ENCODE data around the gene NFASC.
A peak's percentile ranks its signal among the peaks of the same experiment; 100 is the strongest.

NFASC gene

DNA sequence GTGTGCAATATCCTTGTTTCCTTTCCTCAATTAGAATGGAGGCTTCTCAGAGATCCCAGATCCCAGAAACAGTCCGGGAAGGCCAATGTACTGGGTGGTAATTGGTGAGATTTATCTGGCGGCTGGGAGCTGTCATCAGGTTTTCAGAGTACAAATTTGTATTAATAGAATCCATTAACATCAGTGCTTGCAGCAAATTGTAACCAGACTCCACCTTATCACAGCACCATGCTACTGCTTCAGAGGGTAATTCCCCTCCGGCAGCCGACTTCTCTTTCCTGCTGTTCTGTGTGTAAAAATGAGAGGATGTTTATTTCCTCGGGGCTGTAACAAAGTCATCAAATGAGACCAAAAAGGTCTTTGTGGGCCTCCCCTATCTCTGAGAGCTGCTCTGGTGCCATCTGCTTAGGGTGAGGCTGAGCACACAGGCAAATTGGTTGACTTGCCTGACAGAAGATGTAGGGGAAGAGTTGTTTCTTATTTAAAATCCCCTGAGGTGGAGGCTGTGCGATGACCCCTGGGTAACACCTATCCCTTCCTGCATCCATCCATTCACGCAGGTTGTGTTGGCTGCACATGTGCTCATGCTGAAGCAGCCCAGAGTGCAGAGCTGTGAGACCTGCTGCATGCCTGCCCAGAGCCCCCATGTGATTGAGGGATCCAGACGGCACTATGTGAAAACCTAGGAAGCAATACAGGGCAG lies 19.2 kb downstream of the NFASC start:
- DNase-seq (ENCODE audit: low read depth) = no peak

DNA sequence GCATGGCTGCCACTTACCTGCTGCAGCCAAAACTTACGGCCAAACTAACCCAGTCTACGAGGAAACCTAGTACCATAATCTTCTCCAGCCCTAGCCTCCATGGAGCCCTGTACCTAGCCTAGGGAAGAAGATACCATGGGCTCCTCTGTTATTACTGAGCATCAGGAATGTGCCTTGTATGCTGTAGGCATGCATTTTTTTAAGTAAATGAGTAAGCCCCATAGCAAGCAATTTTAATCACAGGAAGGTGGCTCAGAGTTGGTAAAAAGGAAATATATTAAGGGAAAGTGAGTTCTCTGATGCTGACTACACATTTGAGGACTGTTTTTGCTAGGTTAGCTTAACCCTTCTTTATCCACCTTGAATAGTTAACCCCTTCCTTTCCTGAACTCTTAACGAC lies 21.2 kb downstream of the NFASC start:
- no peak for DNase-seq (ENCODE audit: low read depth)

DNA sequence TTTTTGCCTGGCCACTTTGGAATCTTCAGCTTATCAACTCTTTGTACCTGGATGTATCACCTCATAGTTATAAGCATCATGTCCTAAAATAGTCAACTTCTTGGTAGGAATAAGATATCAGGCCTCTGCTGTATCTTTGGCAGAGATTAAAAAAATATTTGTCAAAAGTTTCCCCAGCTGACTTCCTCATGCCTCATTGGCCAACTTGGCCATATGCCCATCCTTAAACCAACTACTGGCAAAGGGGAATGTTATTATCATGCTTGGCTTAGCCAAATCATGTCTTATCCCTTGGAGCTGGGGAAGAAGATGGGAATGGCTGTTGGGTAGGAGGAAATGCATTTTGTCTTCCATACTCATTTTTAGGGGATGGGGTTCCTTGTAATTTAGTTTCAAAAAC lies 23.4 kb downstream of the NFASC start:
- peak; percentile 44 for DNase-seq (ENCODE audit: low read depth)

DNA sequence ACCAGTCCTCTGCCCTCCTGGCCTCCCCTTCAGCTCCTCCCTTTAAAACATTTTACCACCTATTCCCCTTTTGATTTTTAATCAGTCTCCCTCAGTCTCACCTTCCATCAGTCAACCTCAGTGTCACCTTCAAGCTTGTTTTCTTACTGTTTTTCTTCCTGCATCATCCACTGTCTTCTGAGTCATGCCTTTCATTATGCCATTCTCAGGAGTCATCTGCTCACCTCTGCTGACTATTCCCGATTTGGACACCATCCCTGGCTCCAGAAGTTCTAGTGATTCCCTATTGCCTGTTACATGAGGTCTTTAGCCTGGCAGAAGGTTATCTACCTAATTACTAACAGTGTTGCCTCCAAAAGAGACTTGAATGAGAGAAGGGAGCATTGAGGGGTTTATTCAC lies 23.9 kb downstream of the NFASC start:
- DNase-seq (ENCODE audit: low read depth) = no peak

DNA sequence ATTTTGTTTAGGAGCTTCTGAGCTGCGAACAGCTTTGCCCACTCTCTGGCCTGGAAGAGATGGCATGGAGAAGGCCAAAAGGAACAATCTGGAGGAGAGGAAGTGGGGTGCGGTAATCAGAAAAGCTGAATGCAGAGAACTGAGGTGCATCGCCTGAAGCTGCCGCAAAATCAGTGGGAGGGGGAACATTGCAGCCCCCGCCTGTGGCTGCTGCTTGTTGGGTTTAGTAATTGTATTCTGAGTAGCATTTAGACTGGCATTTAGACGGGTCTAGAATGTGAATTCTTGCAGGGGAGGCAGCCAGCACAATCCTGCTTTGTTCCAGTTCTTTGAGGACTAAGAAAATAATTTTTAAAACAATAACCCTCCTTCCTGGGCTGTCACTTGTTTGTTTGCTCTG lies 25.4 kb downstream of the NFASC start:
- DNase-seq (ENCODE audit: low read depth) = no peak

DNA sequence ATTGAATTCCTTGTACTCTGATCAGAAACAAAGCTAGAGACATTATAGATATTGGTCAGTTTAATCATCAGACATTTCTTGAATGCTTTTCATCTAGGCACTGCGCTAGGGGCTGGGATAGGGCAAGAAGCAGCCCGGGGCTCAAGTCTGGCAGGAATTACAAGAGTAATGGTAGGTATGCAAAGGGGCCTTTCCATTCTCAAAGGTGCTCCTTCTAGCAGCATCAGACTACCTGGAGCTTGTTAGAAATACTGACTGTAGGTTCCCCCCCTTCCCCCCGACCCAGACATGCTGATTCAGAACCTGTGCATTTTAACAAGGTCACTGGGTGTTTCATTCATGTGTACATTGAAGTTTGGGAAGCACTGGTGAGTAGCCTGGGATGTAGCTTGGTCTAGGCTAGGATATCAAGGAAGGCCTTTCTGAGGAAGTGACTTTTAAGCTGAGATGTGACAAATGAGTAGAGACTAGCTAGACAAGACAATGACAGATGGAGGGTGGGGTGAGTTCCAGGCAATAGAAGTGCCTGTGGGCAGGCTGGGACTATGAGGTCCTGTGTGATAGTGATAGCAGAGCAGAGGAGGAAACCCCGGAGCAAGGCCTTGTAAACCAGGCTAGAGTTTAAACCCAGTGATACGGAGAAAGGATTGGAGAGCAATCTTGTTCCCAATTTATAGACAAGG lies 26.3 kb downstream of the NFASC start:
- DNase-seq (ENCODE audit: low read depth) = no peak

DNA sequence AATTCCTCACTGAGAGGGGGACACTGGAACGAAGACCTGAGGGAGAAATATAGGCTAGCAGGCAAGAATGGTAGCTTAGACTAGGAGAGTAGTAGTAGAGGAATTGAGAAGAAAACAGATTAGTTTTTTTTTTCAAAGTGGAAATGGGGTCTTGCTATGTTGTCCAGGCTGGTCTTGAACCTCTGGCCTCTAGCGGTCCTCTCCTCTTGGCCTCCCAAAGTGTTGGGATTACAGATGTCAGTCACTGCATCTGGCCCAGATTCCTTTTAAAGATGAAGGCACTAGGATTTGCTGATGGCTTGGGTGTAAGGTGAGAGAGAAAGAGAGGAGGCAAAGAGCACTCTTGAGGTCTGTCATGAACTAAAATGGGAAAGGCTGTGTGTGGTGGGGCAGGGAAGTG lies 30.1 kb downstream of the NFASC start:
- DNase-seq (ENCODE audit: low read depth) = no peak

DNA sequence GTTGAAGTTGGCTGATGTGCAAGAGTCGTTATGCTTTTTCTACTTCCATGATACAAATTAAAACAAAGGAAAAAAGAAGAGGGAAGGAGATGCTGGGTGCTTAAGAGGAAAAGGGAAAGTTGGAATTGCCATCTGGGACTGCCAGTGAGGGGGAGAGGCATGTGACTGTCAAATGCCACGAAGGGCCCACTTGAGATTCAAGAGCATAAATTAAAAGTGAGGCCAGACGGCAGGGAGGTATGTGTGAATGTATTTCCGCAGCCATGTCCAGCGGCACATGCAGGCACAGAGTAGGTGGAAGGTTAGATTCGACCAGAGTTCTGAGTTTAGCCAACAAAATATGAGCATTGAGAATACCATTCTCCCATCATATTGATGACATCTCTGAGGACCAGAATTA lies 32.0 kb downstream of the NFASC start:
- no peak for DNase-seq (ENCODE audit: low read depth)

DNA sequence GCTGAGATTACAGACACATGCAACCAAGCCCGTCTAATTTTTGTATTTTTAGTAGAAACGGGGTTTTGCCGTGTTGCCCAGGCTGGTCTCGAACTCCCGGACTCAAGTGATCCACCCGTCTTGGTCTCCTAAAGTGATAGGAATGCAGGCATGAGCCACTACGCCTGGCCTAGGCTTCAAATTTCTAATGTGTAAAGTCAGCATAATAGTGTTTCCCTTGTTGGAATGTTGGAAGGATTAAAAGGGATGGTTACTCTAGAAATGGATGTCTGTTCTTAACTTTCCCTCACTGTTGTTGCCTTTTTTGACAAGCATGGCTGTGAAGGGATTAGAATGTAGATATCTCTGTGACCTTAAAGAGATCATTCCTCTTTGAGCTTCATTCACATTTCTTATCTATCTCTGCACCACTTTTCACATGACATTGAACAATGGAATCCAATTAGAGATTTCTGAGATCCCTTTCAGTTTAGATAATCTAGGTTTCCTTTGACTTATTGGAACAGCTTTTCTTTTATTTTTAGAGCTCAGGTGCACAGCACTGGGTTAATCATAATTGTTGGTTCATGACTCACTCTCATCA lies 33.7 kb downstream of the NFASC start:
- no peak for DNase-seq (ENCODE audit: low read depth)

DNA sequence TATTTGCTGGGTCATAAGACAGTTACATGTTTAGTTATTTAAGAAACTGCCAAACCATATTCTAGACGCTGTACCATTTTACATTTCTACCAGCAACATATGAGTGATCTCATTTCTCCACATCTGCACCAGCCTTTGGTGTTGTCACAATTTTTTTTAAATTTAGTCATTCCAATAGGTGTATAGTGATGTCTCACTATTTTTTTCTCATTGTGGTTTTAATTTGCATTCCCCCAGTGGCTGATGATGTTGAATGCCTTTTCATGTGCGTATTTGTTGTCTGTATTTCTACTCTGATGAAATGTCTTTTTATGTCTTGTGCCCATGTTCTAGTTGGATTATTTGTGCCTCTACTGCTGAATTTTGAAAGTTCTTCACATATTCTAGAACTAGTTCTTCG lies 38.4 kb downstream of the NFASC start:
- no peak for DNase-seq (ENCODE audit: low read depth)

DNA sequence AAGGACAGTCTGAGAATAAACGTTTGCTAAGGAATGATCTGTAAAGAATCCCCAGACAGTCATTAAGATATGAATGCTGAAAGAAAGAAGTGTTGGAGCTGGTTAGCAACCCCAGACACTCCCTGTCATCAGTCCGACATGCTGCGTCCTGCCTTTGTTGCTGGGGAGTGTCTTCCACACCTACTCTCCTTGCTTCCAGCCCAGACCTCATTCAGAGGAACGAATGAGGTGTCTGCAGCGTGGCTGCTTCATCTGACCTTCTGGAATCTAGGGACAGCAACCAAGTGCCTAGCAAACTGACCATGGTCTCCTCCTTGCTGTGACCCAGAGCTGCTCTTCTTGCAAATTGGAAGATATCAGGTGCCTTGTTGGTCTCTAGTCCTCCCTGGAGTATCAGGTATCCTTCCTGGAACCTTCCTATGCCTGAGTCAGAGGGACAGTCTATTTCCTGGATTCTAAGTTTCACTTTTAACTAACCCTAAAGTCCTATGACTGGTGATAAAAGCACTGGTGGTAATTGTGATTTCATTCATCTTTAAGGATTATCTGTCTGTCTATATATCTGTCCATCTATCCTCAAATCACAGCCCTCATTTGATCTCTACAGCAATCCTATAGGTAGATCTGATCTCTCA lies 45.3 kb downstream of the NFASC start:
- DNase-seq (ENCODE audit: low read depth) = no peak

DNA sequence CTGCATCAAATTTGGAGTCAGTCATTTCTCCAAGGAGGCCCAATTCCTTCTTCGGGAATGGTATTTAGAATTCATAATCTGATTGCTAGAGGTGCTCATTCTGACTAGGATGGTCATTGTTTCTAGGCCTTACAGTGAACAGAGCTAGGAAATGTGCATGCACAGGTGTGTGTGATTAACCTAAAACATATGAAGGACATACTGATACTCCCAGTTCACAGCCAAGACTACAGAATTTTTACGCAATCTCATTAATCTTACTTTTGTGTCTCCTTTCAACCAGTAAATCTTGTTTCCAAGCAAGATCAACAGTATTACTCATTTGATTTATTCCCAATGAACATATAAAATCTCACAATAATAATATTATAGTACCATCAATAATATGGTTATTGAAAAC lies 47.1 kb downstream of the NFASC start:
- no peak for DNase-seq (ENCODE audit: low read depth)

DNA sequence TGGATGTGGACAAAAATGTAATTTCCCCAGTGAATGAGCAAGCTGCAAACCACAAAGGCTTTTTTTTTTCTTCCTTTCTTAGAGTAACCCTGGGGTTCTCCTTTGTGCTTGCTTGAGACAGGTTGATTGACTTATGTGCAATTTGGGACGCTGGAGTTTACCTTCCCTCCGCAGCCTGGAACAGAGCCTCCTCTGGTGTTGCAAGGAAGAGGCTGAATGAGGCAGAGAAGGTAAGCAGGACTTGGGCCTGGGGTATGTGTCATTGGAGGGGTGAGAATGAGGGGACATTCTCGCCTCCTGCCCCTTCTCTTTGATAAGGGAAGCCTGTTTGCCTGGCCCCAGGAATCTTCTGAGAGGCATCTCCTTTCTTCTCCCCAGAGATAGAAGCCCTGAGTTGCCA lies 49.8 kb downstream of the NFASC start:
- DNase-seq (ENCODE audit: low read depth) = no peak

DNA sequence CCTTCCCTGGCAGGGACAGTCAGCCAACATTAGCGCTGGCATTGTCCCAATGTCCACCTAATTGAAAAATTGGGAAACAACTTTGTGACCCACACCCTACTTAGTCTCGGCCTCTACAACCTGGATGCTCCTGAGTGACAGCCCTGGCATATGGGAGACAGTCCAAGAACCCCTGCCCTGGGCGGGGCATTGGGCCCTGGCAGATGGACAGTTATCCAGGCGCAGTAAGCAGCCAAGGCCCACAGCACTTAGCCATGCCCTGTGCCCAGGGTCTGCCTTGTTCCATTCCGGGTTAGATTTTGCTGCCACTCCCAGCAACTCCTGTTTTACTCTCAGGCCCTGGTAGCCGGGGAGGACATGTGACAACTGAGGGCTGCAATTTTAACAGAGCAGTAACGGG lies 50.3 kb downstream of the NFASC start:
- no peak for DNase-seq (ENCODE audit: low read depth)

DNA sequence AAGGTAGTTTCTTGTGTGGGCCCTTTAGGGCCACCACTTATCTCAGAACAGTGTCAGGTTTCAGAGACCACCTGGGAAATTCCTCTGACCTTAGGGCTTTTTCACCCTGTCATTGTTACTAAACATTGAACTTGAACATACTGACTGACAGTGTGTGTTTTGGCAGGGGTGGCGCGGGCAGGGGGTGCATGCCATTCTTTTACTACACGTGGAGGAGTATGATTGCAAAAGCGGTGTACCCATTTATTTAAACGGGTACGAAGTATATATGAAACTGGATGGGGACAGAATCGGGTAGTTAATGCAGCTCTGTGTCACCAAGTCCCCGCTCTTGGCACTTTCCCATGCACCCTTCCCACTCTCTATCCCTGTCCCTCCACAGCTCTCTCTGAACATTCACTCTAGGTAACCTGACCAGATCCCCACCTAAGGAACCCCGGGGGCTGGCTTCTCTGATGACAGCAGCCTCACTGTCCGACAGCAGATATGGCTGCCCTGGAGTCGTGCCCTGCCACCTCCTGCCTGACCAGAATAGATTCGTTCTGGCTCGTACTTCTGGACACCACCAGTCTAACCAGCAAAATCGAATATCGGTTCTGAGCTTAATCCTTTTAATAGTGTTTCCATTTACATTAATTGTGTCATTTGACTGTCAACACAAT lies 51.3 kb downstream of the NFASC start:
- no peak for DNase-seq (ENCODE audit: low read depth)

DNA sequence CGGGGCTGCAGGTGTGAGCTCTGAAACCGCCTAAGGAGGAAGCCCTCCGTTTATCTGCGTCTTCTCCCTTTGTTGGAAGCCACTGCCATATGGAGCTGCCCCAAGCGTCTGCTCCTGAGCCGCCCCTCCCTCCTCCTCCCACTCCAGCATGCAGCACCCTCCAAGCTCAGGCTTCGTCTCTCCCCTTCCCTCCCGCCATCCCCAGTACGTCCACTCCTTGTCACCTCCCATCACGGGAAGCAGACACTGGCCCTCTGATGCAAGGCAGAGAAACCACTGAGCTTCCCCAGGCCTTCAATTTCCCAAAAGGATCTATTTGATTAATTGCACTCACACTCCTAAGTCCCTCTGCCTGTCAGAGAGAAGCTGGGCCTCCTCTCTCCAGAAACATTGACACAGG lies 52.5 kb downstream of the NFASC start:
- no peak for DNase-seq (ENCODE audit: low read depth)

DNA sequence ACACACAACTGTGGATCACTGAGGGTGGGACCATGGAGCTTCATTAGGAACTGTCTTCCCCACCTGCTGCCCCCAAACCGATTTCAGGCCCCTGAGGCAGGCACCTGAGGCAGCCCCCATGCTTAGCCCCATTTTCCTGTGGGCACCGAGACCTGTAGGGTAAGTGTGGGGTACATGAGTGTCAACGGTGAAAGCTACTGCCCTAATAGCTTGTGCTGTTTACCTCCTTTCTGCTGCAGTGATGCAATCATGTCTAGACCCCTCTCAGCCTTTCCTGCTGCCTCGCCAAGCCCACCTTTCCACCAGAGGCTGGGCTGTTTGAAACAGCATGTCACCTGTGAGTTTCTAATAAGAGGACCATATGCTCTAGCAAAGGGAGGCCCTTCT lies 53.0 kb downstream of the NFASC start:
- DNase-seq (ENCODE audit: low read depth) = no peak

DNA sequence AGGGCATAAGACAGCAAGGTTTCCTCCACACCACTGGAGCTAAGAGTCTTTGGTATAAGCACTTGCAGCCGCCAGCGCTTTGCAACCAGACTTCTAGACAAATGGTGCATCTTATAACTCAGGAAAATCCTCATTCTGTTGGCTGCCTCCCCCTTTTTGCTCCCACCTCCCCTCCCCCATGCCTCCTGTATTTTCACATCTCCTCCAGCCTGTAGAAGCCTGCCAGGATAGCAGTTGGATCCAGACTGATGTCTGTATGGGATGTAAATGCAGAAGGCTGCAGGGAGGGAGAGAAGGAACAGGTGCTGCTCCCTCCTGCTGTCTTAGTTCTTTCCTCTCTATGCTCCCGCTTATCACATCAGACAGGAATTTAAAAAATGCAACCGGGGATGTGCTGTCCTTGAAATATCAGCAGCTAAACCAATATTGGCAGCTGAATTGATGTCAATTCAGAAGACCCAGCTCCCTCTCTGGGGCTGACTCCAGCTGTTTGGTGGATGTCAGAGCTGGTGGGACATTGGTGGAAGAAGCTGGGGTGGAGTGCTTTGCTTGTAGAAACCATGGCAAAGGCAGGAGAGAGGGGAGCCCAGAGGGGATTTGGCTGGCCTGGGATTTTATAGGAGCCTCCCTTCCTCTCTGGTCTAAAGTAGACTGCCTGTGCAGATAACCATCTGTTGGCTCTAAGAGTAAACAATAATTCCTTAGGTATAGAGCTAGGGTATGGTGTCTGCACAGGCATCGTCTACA lies 53.5 kb downstream of the NFASC start:
- no peak for DNase-seq (ENCODE audit: low read depth)

DNA sequence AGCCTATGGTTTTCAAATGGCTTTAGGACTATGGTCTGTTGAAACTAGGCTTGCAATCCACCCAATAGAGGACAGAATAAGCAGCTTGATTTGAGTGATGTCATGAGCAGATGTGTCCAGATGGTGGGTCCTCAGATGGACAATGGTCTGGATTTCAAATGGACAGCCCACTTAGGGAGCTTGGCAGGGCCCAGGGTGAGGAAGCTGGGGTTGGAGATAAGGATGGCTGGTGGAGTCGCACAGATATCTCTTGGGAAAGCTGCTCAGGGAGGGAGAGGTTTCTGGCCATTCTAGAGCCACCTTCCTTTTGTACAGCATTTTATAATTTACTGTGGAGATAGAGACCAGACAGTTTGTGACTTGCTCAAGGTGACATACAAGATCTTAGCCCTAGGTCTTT lies 55.0 kb downstream of the NFASC start:
- no peak for DNase-seq (ENCODE audit: low read depth)

DNA sequence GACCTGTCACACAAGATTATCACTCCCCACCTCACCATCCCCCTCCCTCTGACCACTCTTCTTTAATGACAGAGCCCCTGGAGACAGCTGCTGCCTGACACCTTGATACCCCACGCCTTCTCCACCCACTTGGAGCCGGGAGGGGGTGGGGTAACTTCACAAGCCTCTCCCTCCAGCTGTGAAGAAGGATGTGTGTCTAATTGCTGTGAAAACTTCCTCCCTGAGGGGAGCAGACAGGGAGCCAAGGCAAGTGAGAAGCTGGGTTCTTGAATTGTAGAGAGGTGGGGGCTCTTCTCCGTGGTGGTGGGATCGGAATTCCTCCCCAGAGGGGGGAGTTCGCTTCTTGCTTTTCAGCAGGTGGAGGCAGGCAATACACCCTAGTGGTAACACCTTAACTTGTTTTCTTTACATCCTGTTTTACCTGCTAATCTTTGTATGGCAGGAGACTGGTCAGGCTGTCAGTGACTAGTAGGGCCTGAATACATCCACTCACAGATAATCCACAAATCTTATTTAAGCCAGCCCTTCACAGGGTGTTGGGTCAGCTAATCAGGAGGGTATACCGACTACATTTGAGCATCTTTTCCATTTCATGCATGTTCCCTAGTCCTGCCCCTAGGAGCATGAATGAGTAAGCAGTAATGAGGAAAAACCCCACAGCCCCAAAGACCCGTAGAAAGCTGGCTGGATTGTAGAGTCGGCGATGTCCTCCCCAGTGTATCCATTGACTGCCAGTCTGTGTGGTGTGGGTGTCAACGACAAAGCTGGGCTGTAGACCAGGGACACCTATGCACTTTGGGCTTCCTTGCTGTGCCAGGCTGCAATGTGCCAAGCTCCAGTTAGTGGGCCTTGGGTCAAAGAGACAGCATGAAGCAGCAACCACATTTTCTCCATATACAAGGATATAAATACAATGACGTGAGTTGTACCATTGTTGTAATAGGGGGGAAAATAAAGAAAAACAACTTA lies 57.3 kb downstream of the NFASC start:
- DNase-seq (ENCODE audit: low read depth) = no peak
